A673 (cell line): ENCODE measurements around the gene THAP9. TPM values are rescaled to one million over a fixed set of nuclear protein-coding genes. Genes with fewer than 3 reads are reported as not detected.

Experiments used
- BruUV-seq: library from RNA; stranded (reverse); fragments of 400-500 nt; replicated peaks from 2 replicates; lab custom pipeline; 2021; lab: Mats Ljungman, UMichigan
- CTCF ChIA-PET: fragments of 300-600 bp; sonication (Branson Sonifier 250); formaldehyde crosslinking; loops from one replicate; lab custom pipeline; 2022; ENCODE audit warnings: antibody characterized with exemption; lab: Charles Lee
- POLR2A ChIA-PET: fragments of 300-600 bp; sonication (Branson Sonifier 250); formaldehyde crosslinking; loops from one replicate; lab custom pipeline; 2022; ENCODE audit warnings: antibody characterized with exemption; ENCODE audit not compliant: low non-redundant PET; lab: Charles Lee
- DNase-seq: peaks from one replicate; pipeline ENCODE4 v3.0.0-alpha.2; 2015; ENCODE audit warnings: low spot score
- H3K27ac ChIP-seq: fragments of 200-600 bp; sonication (generic); 2 replicates; pipeline ENCODE4 v1.5.1; 2016; ENCODE audit warnings: mixed run types, low read depth, mild to moderate bottlenecking, mixed read lengths, antibody characterized with exemption, low read length; ENCODE audit not compliant: poor library complexity, severe bottlenecking
- H3K27me3 ChIP-seq: fragments of 200-600 bp; sonication (generic); replicated peaks from 2 replicates; pipeline ENCODE4 v1.6.1; 2017; ENCODE audit warnings: mixed run types, low read depth, mild to moderate bottlenecking, mixed read lengths, antibody characterized with exemption, low read length; ENCODE audit not compliant: insufficient read depth, poor library complexity
- H3K36me3 ChIP-seq: fragments of 200-600 bp; sonication (generic); 2 replicates; pipeline ENCODE4 v1.6.1; 2016; ENCODE audit warnings: mixed run types, mild to moderate bottlenecking, mixed read lengths, antibody characterized with exemption, low read length; ENCODE audit not compliant: insufficient read depth, poor library complexity, severe bottlenecking
- H3K4me1 ChIP-seq: fragments of 200-600 bp; sonication (generic); 2 replicates; pipeline ENCODE4 v1.6.1; 2017; ENCODE audit warnings: mixed run types, mild to moderate bottlenecking, mixed read lengths, antibody characterized with exemption, low read length; ENCODE audit not compliant: insufficient read depth, poor library complexity, severe bottlenecking
- H3K4me3 ChIP-seq: fragments of 200-600 bp; sonication (generic); 2 replicates; pipeline ENCODE4 v1.5.1; 2016; ENCODE audit warnings: low read depth, mixed run types, mild to moderate bottlenecking, mixed read lengths, low read length; ENCODE audit not compliant: poor library complexity, severe bottlenecking
- H3K9me3 ChIP-seq: fragments of 200-600 bp; sonication (generic); 2 replicates; pipeline ENCODE4 v1.6.1; 2016; ENCODE audit warnings: mixed run types, low read depth, mild to moderate bottlenecking, mixed read lengths, antibody characterized with exemption, low read length; ENCODE audit not compliant: poor library complexity, severe bottlenecking
- EZH2 ChIP-seq: fragments of 200-600 bp; sonication (generic); IDR thresholded peaks from 2 replicates; pipeline ENCODE4 v1.6.1; 2017; ENCODE audit warnings: borderline replicate concordance, low read depth, mild to moderate bottlenecking, mixed read lengths, antibody characterized with exemption, low read length; ENCODE audit not compliant: poor library complexity, severe bottlenecking
- intact Hi-C: fragments of 100-400 bp; cut with micrococcal nuclease; formaldehyde crosslinking; loops from one replicate; pipeline ENCODE4 v1.10.0; 2022; ENCODE audit not compliant: unreplicated experiment
- total RNA-seq: library from RNA; stranded (reverse); gene quantifications from 2 replicates; pipeline ENCODE4 v1.2.3, GENCODE V29; 2021
- TF ChIP-seq, protein P1 (sequence below): fragments of 300-800, 200-600 bp; sonication (generic); conservative IDR thresholded peaks from 2 replicates; pipeline ENCODE4 v1.5.1; 2017; ENCODE audit warnings: low read depth, mild to moderate bottlenecking, antibody characterized with exemption, low read length, moderate library complexity, mixed read lengths

The THAP9 gene
- total RNA-seq, 1 experiment from 2014 or later = 3.8 TPM

DNA sequence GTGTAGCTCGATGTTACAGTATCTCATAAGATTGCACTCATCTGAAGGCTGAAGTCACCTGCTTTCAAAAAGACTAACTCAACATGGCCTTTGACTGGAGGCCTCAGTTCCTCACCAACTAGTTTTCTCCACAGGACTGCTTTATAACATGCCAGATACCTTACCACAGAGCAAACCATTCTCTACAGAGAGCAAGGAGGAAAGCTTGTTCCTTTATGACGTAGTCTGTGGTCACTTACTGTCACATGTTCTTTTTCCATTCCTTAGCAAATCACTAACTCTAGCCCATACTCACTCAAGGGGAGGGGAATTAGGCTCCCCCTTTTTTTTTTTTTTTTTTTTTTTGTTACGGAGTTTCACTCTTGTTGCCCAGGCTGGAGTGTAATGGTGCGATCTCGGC is 3.2 kb downstream of the THAP9 start:
- ChIA-PET POLR2A (no interaction called here), CTCF (no interaction called here)
- no peak for DNase-seq
- Histone ChIP-seq H3K4me1 (no peaks in the 10 kb centered on the region), H3K27ac (no peak overlapping the region), H3K4me3 (no peak overlapping the region), H3K9me3 (no peaks in the 10 kb centered on the region), H3K27me3 (no peaks in the 10 kb centered on the region), H3K36me3 (no peaks in the 10 kb centered on the region)
- intact Hi-C loops = no loop called here
- BruUV-seq = no TSS peak
- no peak for TF ChIP-seq EZH2
- TF ChIP-seq, protein P1, sequence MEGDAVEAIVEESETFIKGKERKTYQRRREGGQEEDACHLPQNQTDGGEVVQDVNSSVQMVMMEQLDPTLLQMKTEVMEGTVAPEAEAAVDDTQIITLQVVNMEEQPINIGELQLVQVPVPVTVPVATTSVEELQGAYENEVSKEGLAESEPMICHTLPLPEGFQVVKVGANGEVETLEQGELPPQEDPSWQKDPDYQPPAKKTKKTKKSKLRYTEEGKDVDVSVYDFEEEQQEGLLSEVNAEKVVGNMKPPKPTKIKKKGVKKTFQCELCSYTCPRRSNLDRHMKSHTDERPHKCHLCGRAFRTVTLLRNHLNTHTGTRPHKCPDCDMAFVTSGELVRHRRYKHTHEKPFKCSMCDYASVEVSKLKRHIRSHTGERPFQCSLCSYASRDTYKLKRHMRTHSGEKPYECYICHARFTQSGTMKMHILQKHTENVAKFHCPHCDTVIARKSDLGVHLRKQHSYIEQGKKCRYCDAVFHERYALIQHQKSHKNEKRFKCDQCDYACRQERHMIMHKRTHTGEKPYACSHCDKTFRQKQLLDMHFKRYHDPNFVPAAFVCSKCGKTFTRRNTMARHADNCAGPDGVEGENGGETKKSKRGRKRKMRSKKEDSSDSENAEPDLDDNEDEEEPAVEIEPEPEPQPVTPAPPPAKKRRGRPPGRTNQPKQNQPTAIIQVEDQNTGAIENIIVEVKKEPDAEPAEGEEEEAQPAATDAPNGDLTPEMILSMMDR = no peak

DNA sequence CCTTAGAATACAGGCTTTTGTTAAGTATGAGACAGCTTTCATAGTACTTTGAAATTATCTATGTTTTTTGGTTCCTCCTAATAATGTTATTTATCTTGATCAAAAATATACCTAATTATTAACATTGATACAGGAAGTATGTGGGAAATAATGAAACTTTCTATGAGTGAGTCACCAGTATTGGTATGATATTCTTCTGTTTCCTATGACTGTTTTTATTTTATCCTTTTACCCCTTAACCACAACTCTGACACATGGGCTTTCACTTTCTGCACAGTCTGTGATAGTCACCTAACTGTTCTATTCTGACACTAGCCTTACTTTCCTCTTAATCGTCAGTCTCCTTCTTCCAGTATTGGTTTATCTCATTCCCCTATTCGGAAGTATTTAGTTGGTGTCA is 4.7 kb downstream of the THAP9 start:
- no peak for TF ChIP-seq EZH2
- intact Hi-C loops = no loop called here
- Histone ChIP-seq H3K36me3 (no peaks in the 10 kb centered on the region), H3K4me3 (no peak overlapping the region), H3K4me1 (no peaks in the 10 kb centered on the region), H3K27ac (no peak overlapping the region), H3K27me3 (no peaks in the 10 kb centered on the region), H3K9me3 (no peaks in the 10 kb centered on the region)
- ChIA-PET CTCF (no interaction called here), POLR2A (no interaction called here)
- no TSS peak for BruUV-seq
- no peak for DNase-seq

DNA sequence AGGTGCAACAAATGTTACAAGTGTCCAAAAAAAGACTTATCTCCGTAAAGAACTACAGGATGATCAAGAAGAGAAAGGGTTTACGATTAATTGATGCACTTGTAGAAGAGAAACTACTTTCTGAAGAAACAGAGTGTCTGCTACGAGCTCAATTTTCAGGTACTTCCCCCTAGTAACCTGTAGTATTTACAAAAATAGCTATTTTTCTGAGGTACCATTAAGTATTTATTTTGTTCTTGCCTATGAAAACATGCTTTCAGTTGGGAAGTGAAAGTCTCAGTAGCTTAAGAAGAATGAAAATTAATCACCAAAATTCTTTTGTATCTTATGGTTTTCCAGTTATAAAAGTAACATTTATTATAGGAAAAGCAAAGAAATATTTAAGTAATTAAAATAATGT is 5.9 kb downstream of the THAP9 start:
- CTCF ChIA-PET = no interaction called here
- no TSS peak for BruUV-seq
- H3K4me3 ChIP-seq = no peak overlapping the region
- TF ChIP-seq, protein P1 = no peak
- no peak for TF ChIP-seq EZH2
- no peaks in the 10 kb centered on the region for H3K27me3 ChIP-seq
- H3K4me1 ChIP-seq = no peaks in the 10 kb centered on the region
- DNase-seq = no peak
- no peak overlapping the region for H3K27ac ChIP-seq
- intact Hi-C loops = no loop called here
- no peaks in the 10 kb centered on the region for H3K9me3 ChIP-seq
- H3K36me3 ChIP-seq = no peaks in the 10 kb centered on the region
- POLR2A ChIA-PET = no interaction called here

DNA sequence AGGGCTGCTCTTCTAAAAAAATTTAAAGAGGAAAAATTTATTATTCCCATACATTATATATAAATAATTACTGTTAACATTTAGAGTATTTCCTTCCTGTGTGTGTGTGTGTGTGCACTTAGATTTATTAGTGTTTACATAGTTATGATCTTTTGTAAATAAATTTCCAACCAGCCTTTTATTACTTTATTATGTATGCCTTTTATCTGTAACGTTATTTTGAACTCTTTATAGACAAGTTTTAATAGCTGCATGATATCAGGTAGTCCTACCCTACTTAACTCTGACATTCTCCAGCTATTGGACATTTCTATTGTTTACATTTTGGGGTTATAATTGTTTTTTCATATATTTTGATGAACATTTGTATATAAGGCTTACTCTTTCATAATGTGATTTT is 8.8 kb downstream of the THAP9 start:
- no peak for DNase-seq
- CTCF ChIA-PET = no interaction called here
- POLR2A ChIA-PET = no interaction called here
- no peaks in the 10 kb centered on the region for H3K27me3 ChIP-seq
- intact Hi-C loops = no loop called here
- H3K4me1 ChIP-seq = no peaks in the 10 kb centered on the region
- H3K9me3 ChIP-seq = no peaks in the 10 kb centered on the region
- no peak overlapping the region for H3K27ac ChIP-seq
- TF ChIP-seq, protein P1 = no peak
- TF ChIP-seq EZH2 = no peak
- BruUV-seq = no TSS peak
- no peak overlapping the region for H3K4me3 ChIP-seq
- H3K36me3 ChIP-seq = no peaks in the 10 kb centered on the region
